ENCODE results near the gene DEAF1.

DEAF1 gene

DNA sequence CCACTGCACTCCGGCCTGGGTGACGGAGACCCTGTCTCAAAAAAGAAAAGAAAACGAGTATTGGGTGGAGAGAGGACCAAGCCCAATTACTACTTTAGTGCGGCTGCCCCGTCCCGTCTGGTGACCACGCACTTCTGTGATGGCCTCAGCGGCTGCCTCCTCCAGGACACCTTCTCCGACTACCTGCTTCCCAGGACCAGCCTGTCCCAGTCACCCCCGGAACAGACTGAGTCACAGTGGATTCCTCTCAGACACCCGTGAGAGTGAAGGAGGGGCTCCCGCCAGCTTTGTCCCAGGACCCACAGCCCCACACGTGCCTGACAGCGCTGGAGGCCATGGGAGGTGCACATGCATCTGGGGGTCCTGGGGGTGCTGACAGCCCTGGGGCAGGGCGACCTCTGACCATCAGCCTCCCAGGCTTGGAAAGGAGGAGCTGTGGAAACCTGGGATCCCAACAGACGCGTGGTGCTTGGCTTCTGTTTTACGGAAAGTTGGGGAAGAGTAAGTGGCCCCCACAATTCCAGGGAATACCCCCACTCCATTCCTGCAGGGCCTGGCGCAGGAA is 53.1 kb downstream of the DEAF1 start:
- DNase-seq, result no peak

GRCh38 chr11:640021-640706 is 54.9 kb downstream of the DEAF1 start:
- DNase-seq, result no peak

DNA sequence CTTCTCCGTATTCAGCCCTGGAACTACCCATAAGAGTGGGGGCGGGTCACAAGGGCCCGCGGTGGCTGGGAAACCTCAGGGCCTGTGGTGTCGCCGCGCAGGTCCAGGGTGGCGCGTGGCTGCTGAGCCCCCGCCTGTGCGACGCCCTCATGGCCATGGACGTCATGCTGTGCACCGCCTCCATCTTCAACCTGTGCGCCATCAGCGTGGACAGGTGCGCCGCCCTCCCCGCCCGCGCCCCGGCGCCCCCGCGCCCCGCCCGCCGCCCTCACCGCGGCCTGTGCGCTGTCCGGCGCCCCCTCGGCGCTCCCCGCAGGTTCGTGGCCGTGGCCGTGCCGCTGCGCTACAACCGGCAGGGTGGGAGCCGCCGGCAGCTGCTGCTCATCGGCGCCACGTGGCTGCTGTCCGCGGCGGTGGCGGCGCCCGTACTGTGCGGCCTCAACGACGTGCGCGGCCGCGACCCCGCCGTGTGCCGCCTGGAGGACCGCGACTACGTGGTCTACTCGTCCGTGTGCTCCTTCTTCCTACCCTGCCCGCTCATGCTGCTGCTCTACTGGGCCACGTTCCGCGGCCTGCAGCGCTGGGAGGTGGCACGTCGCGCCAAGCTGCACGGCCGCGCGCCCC is 55.6 kb downstream of the DEAF1 start:
- DNase-seq, result no peak

- no peak for DNase-seq
Observed at GRCh38 chr11:638631-639331, 56.2 kb downstream of the DEAF1 start.

- no peak for DNase-seq
Observed at GRCh38 chr11:637593-638521, 57.2 kb downstream of the DEAF1 start.

DNA sequence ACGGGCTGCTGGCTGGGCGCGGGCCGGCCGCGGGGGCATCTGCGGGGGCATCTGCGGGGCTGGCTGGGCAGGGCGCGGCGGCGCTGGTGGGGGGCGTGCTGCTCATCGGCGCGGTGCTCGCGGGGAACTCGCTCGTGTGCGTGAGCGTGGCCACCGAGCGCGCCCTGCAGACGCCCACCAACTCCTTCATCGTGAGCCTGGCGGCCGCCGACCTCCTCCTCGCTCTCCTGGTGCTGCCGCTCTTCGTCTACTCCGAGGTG is 57.8 kb downstream of the DEAF1 start:
- no peak for DNase-seq

GRCh38 chr11:636511-637332 is 58.3 kb downstream of the DEAF1 start, which contains the start of gene DRD4:
Gene DRD4, plus strand, starts transcription at chr11:637269. Its CDS starts 36 bp downstream, at chr11:637305.
- DNase-seq, result no peak

GRCh38 chr11:635945-636510 is 59.0 kb downstream of the DEAF1 start:
- no peak for DNase-seq

DNA sequence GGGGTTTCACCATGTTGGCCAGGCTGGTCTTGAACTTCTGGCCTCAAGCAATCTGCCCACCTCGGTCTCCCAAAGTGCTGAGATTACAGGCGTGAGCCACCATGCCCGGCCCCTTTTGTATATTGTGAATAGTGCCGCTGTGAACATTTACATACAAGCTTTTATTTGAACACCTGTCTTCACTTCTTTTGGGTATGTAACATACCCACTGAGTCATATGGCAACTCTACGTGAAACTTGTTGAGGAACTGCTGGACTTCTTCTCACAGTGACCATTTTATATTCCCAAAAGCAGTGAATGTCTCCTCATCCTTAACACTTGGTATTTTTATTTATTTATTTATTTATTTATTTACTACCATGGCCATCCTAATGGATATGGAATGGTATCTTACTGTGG is 64.2 kb downstream of the DEAF1 start:
- DNase-seq, result no peak

GRCh38 chr11:629237-629583 is 65.8 kb downstream of the DEAF1 start:
- no peak for DNase-seq

- no peak for DNase-seq
Observed at GRCh38 chr11:628056-628455, 67.0 kb downstream of the DEAF1 start.

DNA sequence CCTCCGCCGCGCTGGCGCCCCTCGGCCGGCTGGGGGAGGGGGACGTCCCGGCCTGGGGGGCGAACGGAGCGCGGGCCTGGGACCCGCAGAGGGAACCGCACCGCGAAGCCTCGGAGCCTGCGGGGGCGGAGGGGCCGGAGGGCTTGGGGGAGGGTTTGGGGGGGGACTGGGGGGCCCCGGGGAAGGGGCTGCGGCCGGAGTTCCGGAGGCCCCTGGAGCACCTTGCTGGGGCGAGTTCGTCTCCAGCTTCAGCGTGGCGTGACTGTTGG is 67.8 kb downstream of the DEAF1 start:
- DNase-seq, result no peak

DNA sequence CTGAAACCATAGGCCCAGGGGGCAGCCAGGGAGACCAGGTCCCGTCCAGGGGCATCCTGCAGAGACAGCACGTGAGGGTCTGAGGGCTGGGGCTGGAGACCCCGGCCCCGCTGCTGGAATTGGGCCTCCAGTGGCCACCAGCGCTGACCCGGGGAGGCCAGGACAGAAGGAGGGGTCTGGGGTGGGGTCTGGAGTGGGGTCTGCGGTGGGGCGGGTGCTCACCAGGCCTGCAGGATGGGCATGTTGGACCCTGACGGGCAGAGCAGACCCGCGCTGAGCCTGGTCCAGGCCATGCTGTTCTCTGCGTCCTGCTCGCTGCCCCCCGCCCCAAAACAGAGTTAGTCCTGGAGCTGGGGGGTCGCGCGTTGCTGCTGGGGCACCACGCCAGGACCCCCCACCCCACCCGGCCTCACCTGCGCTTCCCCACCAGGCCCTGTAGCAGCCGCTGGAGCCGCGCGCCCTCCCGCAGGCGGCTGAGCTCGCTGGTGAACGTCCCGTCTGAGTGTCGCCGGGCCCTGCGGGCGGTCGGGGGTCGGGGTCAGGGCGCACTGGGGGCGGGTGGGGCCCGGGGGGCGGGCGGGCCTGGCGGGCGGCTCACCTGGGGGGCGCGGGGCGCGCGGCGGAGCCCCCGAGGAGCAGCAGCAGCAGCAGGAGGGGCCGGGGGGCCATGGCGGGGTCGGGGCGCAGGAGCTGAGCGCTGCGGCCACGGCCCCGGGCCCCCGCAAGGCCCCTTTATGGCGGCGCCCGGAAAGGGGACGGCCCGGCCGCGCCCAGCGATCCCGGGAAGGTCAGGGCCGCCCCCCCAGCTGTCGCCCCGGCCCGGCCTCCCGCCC is 68.3 kb downstream of the DEAF1 start, which contains the start of gene SCT:
Gene SCT, minus strand, starts transcription at position 707 of the 833 bp plus-strand sequence. Its CDS starts 38 bp downstream, at position 669.
- no peak for DNase-seq

GRCh38 chr11:625636-626268 is 69.3 kb downstream of the DEAF1 start:
- DNase-seq, result no peak

DNA sequence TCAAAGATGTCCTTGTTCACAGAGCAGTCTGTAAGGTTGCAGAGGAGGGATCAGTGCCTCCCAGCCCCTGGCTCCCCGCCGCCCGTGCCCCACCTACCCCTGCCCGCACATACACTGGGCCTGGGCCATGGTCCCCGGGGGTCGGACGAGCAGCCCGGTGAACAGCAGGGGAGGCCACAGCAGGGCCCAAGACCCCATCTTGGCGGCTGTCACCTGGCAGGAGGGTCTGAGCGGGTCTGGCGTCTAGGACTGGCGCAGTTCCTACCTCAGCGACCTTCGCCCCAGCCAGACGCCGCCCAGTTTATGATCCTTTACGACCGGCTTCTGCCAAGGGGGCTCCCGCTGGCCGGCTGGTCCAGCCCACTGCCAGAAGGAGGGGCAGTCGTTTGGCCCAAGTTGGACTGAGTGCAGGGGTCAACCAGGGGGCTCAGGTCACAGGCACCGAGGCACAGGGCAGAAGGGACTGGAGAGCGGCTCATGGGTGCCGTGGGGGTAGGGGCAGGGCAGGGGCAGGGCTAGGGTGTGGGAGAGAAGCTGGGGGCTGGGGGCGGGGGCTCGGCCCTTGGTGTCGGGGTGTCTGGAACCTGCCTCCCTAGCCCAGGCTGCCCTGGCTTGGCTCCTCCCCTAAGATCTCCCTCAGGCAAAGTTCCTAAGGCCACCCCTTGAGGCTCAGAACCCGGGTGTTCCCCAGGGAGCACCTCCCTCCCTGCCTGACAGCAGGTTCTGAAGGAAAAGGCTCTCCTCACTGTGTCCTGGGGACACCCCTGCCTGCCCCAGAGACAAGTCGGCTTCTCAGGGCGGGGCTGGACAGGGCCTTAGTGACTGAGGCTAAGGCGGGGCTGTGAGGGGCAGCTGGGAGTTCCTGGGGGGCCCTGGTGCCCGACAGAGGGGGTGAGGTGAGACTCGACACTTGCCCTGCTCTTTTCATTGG is 70.1 kb downstream of the DEAF1 start, which contains the start of gene CDHR5:
Gene CDHR5, minus strand, starts transcription at position 251 of the 931 bp plus-strand sequence. Its CDS starts 53 bp downstream, at position 198.
- DNase-seq, result no peak

- no peak for DNase-seq
Observed at GRCh38 chr11:623999-624704, 70.9 kb downstream of the DEAF1 start.

- no peak for DNase-seq
Observed at GRCh38 chr11:623349-623869, 71.6 kb downstream of the DEAF1 start.

- no peak for DNase-seq
Observed at GRCh38 chr11:621838-622237, 73.2 kb downstream of the DEAF1 start.

Measured in DMS153 (cell line).